ENCODE data around the gene AP5Z1. TPM values are rescaled to one million over a fixed set of nuclear protein-coding genes. Genes with fewer than 3 reads are reported as not detected.

The AP5Z1 gene
- total RNA-seq, 4 donors from 2014 or later, result 36.6 to 111 (median 44.5) TPM

DNA sequence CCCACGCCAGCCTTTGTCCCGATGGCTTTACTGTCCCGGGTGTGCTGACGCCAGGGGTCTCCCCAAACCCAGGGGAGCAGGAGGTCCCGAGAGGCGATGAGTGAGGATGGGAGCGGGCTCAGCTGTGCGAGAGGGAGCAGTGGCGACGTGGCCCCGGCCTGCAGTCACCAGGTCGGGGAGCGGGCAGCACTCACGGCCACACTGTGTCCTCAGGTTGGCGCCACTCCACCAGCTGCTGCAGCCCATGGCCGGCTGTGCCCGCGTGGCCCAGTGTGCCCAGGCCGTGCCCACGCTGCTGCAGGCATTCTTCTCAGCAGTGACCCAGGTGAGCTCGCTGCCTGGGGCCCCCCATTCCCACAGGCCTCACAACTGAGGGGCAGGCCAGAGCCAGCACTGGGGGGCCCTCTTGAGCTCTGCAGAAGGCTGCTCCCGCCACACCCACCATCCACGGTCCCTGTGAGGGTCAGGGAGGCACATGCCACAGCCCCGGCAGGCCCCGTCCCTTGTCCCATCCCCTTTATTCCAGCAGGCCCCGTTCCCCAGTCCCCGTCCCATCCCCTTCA is 13.3 kb downstream of the AP5Z1 start:
- Histone ChIP-seq H3K27me3 (no peaks in the 10 kb centered on the region), H3K9me3 (no peaks in the 10 kb centered on the region), H3K4me1 (peaks cover 0 to 15% (median 13%) of the 10 kb centered on the region in 4 donors), H3K27ac (no peak overlapping the region), H3K36me3 (peaks cover 0 to 40% (median 14%) of the 10 kb centered on the region in 4 donors), H3K4me3 (no peak overlapping the region)
- WGBS, 2 donors (ENCODE audit: low coverage in 1 of 2), result 93% methylated on average over 20 of the region's 27 CpGs; no CpG with 5 or more reads in 1 of the 2 donors
- no peak for DNase-seq
- intact Hi-C loops (cut with DNase I; ENCODE audit: low total_unique reads), result no loop called here
- in situ Hi-C loops (cut with MboI; ENCODE audit: low pct_ligation_motif_present in 1 of 4, low pct_unique_long_range_greater_than_20kb in 1 of 4, low sequenced_read_pairs in 3 of 4), result no loop called here
- TF ChIP-seq POLR2A (IDR thresholded peaks at IDR 0.05) (no peak), EP300 (IDR thresholded peaks at IDR 0.05; ENCODE audit: low read depth) (no peak), POLR2AphosphoS5 (IDR thresholded peaks at IDR 0.05) (no peak)

DNA sequence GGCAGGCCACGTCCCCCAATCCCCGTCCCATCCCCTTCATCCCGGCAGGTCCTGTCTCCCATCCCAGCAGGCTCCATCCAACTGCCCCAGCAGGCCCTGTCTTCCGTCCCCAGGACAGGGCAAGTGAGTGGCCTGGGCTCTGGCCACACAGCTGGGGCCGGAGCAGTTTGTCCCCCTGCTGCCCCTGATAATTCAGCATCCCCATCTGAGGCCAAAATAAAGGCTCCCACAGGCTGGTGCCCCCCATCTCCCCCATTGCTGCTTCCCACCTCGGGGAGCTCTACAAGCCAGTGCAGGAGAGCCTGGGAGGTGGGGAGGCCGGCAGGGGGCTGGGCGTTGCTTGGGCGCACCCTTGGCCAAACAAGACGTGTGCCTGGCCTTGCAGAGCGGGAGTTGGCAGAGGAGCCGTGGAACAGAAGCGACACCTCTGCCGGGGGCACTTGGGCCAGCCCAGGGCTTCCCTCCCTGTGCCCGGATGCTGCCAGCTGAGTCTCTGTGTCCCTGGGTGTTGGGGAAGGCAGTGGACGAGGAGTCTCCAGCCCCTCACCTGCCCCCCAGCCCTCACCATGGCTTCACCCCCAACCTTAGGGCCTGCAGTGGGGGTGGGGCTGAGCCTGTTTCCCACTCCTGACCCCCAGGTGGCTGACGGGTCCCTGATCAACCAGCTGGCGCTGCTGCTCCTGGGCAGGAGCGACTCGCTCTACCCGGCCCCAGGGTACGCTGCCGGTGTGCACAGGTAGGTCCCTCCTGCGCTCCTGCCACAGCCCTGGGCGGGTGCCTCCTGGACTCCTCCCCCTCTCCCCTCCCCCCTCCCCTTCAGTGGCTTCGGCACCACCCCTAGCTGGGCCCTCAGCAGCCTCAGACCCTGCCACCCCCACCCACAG is 14.0 kb downstream of the AP5Z1 start:
- no peak for DNase-seq
- TF ChIP-seq POLR2AphosphoS5 (IDR thresholded peaks at IDR 0.05) (no peak), EP300 (IDR thresholded peaks at IDR 0.05; ENCODE audit: low read depth) (no peak), POLR2A (IDR thresholded peaks at IDR 0.05) (no peak)
- TF ChIP-seq, protein P1, sequence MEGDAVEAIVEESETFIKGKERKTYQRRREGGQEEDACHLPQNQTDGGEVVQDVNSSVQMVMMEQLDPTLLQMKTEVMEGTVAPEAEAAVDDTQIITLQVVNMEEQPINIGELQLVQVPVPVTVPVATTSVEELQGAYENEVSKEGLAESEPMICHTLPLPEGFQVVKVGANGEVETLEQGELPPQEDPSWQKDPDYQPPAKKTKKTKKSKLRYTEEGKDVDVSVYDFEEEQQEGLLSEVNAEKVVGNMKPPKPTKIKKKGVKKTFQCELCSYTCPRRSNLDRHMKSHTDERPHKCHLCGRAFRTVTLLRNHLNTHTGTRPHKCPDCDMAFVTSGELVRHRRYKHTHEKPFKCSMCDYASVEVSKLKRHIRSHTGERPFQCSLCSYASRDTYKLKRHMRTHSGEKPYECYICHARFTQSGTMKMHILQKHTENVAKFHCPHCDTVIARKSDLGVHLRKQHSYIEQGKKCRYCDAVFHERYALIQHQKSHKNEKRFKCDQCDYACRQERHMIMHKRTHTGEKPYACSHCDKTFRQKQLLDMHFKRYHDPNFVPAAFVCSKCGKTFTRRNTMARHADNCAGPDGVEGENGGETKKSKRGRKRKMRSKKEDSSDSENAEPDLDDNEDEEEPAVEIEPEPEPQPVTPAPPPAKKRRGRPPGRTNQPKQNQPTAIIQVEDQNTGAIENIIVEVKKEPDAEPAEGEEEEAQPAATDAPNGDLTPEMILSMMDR (IDR thresholded peaks at IDR 0.05), result no peak
- no peaks in the 10 kb centered on the region for H3K27me3 ChIP-seq
- in situ Hi-C loops (cut with MboI; ENCODE audit: low pct_ligation_motif_present in 1 of 4, low pct_unique_long_range_greater_than_20kb in 1 of 4, low sequenced_read_pairs in 3 of 4) (loop anchor here in 1 of 4 donors (10.0 kb wide), 1 partner anchor 295 kb away; no protein-coding TSS in a partner anchor), intact Hi-C loops (cut with DNase I; ENCODE audit: low total_unique reads) (loop anchor here (5.0 kb wide), 1 partner anchor 293 kb away; no protein-coding TSS in a partner anchor)
- no peak overlapping the region for H3K27ac ChIP-seq
- H3K4me3 ChIP-seq, result no peak overlapping the region
- 40 to 92% methylated on average over 1 to 26 of the region's 26 CpGs for WGBS, 2 donors (ENCODE audit: low coverage in 1 of 2)
- H3K9me3 ChIP-seq, result no peaks in the 10 kb centered on the region
- H3K4me1 ChIP-seq, result peaks cover 0 to 15% (median 13%) of the 10 kb centered on the region in 4 donors
- H3K36me3 ChIP-seq, result peaks cover 0 to 39% (median 11%) of the 10 kb centered on the region in 4 donors

DNA sequence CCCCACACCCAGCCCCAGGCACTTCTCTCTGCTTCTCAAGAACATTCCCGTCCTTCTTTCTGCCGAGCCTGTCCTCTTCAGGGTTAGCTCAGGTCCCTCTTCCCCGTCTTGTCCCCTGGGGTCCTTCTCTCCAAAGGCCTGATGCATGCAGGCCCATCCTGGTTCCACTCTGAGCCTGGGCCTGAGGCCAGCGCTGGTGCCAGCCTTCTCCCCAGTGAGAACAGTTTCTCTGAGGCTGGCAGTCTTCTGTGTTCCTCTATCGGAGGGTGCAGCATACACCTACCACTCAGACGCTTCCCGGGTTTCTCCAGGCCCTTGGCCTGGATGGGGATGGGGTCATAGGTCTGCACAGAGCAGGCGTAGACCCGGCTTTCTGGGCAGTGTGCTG is 14.6 kb downstream of the AP5Z1 start:
- intact Hi-C loops (cut with DNase I; ENCODE audit: low total_unique reads), result loop anchor here (5.0 kb wide), 1 partner anchor 292 kb away; no protein-coding TSS in a partner anchor
- no peaks in the 10 kb centered on the region for H3K9me3 ChIP-seq
- TF ChIP-seq POLR2AphosphoS5 (IDR thresholded peaks at IDR 0.05), result no peak
- no peak for TF ChIP-seq POLR2A (IDR thresholded peaks at IDR 0.05)
- TF ChIP-seq, protein P1 (IDR thresholded peaks at IDR 0.05), result no peak
- TF ChIP-seq EP300 (IDR thresholded peaks at IDR 0.05; ENCODE audit: low read depth), result no peak
- no peak overlapping the region for H3K4me3 ChIP-seq
- peaks cover 0 to 39% (median 11%) of the 10 kb centered on the region in 4 donors for H3K36me3 ChIP-seq
- in situ Hi-C loops (cut with MboI; ENCODE audit: low pct_ligation_motif_present in 1 of 4, low pct_unique_long_range_greater_than_20kb in 1 of 4, low sequenced_read_pairs in 3 of 4), result loop anchor here in 1 of 4 donors (10.0 kb wide), 1 partner anchor 295 kb away; no protein-coding TSS in a partner anchor
- H3K4me1 ChIP-seq, result peaks cover 0 to 15% (median 13%) of the 10 kb centered on the region in 4 donors
- 60 to 82% methylated on average over 1 to 7 of the region's 9 CpGs for WGBS, 2 donors (ENCODE audit: low coverage in 1 of 2)
- H3K27me3 ChIP-seq, result no peaks in the 10 kb centered on the region
- no peak overlapping the region for H3K27ac ChIP-seq
- DNase-seq, result no peak

DNA sequence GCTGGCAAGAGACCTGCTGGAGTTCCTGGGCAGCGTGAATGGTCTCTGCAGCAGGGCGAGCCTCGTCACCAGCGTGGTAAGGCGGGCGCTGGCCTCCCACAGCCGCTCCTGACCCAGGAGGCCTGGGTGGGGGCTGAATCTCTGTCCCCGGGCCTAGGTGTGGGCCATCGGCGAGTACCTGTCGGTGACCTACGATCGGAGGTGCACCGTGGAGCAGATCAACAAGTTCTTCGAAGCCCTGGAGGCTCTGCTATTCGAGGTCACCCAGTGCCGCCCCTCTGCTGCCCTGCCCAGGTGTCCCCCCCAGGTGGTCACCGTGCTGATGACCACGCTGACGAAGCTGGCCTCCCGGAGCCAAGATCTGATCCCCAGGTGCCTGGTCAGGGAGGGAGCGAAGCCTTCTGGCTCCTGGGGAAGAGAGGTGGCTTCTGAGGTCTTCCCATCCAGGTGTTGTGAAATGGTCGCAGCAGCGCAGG is 15.1 kb downstream of the AP5Z1 start:
- no peak overlapping the region for H3K4me3 ChIP-seq
- peaks cover 0 to 15% (median 13%) of the 10 kb centered on the region in 4 donors for H3K4me1 ChIP-seq
- no peaks in the 10 kb centered on the region for H3K9me3 ChIP-seq
- H3K36me3 ChIP-seq, result peaks cover 0 to 34% (median 11%) of the 10 kb centered on the region in 4 donors
- in situ Hi-C loops (cut with MboI; ENCODE audit: low pct_ligation_motif_present in 1 of 4, low pct_unique_long_range_greater_than_20kb in 1 of 4, low sequenced_read_pairs in 3 of 4), result loop anchor here in 1 of 4 donors (10.0 kb wide), 1 partner anchor 294 kb away; no protein-coding TSS in a partner anchor
- no peak overlapping the region for H3K27ac ChIP-seq
- H3K27me3 ChIP-seq, result no peaks in the 10 kb centered on the region
- intact Hi-C loops (cut with DNase I; ENCODE audit: low total_unique reads), result loop anchor here (5.0 kb wide), 1 partner anchor 292 kb away; no protein-coding TSS in a partner anchor
- TF ChIP-seq, protein P1 (IDR thresholded peaks at IDR 0.05), result no peak
- no peak for TF ChIP-seq POLR2AphosphoS5 (IDR thresholded peaks at IDR 0.05)
- no peak for TF ChIP-seq POLR2A (IDR thresholded peaks at IDR 0.05)
- TF ChIP-seq EP300 (IDR thresholded peaks at IDR 0.05; ENCODE audit: low read depth), result no peak
- no peak for DNase-seq
- WGBS, 2 donors (ENCODE audit: low coverage in 1 of 2), result 94% methylated on average over 11 of the region's 24 CpGs; no CpG with 5 or more reads in 1 of the 2 donors

All from transverse colon (tissue), 4 donors.